ENCODE measurements around the gene NUDT7. TPM values are rescaled to one million over a fixed set of nuclear protein-coding genes. Genes with fewer than 3 reads are reported as not detected.

NUDT7 gene
- total RNA-seq, 1 donor from 2014 or later = 4.7 TPM

DNA sequence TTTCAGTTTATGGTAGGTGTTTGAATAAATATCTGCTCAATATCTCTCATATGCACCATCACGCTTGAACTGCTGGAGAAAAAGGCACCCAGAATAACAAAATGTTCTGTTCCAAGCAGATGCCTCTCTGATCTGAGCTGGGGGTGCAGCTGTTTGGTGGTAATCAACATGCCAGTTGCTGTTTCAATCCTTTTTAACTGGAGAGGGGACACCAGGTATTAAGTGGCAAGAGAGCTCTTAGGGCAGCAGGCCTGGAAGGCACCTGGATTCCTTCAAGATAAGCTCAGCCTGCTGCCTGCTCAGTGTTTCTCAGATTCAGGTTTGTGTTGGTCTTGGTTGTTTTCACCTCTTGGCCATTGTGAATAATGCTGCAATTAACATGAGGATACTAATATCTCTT is 38.9 kb downstream of the NUDT7 start:
- Mint-ChIP-seq H3K36me3 (ENCODE audit: low read depth) (no peaks in the 10 kb centered on the region), H3K4me1 (peaks cover 6% of the 10 kb centered on the region), H3K4me3 (no peak overlapping the region), H3K9me3 (peaks cover 8% of the 10 kb centered on the region), H3K27me3 (ENCODE audit: low read depth) (no peaks in the 10 kb centered on the region), H3K27ac (ENCODE audit: unreplicated experiment) (no peak overlapping the region)
- no peak for DNase-seq (ENCODE audit: low read depth, low spot score)
- TF ChIP-seq, protein P1, sequence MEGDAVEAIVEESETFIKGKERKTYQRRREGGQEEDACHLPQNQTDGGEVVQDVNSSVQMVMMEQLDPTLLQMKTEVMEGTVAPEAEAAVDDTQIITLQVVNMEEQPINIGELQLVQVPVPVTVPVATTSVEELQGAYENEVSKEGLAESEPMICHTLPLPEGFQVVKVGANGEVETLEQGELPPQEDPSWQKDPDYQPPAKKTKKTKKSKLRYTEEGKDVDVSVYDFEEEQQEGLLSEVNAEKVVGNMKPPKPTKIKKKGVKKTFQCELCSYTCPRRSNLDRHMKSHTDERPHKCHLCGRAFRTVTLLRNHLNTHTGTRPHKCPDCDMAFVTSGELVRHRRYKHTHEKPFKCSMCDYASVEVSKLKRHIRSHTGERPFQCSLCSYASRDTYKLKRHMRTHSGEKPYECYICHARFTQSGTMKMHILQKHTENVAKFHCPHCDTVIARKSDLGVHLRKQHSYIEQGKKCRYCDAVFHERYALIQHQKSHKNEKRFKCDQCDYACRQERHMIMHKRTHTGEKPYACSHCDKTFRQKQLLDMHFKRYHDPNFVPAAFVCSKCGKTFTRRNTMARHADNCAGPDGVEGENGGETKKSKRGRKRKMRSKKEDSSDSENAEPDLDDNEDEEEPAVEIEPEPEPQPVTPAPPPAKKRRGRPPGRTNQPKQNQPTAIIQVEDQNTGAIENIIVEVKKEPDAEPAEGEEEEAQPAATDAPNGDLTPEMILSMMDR (conservative IDR thresholded peaks at IDR 0.05) = no peak

DNA sequence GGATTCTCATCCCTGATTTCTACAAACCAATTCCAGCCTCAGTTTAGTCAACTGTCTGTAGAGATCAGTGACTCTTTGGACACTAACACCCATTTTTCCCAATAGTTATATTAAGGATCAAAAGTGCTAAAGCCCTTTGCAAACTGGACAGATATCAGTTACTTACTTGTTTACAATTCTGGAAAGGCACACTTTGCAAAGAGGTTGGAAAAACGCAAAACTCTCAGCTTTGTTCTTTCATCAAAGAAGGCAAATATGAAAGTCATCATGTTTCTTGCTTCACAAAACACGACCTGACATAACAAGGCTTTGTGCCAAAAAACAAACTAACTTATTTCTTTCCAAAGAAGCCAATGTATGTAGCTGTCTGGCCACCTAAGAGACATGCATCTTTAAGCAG is 39.9 kb downstream of the NUDT7 start:
- Mint-ChIP-seq H3K27ac (ENCODE audit: unreplicated experiment) (no peak overlapping the region), H3K4me3 (no peak overlapping the region), H3K36me3 (ENCODE audit: low read depth) (no peaks in the 10 kb centered on the region), H3K9me3 (peaks cover 8% of the 10 kb centered on the region), H3K4me1 (peaks cover 6% of the 10 kb centered on the region), H3K27me3 (ENCODE audit: low read depth) (no peaks in the 10 kb centered on the region)
- TF ChIP-seq, protein P1 (conservative IDR thresholded peaks at IDR 0.05) = no peak
- no peak for DNase-seq (ENCODE audit: low read depth, low spot score)

DNA sequence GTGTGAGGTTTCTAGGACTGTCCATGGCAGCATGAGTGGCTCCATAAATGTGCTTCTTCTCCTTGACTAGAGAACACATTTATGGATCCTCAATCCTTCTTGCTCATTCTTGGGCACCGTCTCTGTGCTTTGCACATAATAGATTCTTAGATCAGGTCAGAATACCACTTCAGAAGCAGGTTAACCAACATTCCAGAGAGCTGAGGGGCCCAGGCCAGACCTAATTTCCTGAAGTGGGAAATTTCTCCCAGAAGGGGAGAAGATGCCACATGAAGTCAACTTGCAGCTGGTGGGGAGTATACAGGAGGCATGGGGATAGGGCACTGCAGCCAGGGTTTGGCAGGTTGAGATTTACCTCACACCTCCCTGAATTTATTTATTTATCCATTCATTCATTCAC is 41.7 kb downstream of the NUDT7 start:
- Mint-ChIP-seq H3K4me1 (peaks cover 6% of the 10 kb centered on the region), H3K4me3 (no peak overlapping the region), H3K9me3 (peaks cover 5% of the 10 kb centered on the region), H3K27me3 (ENCODE audit: low read depth) (no peaks in the 10 kb centered on the region), H3K36me3 (ENCODE audit: low read depth) (no peaks in the 10 kb centered on the region), H3K27ac (ENCODE audit: unreplicated experiment) (no peak overlapping the region)
- DNase-seq (ENCODE audit: low read depth, low spot score) = no peak
- TF ChIP-seq, protein P1 (conservative IDR thresholded peaks at IDR 0.05) = no peak

DNA sequence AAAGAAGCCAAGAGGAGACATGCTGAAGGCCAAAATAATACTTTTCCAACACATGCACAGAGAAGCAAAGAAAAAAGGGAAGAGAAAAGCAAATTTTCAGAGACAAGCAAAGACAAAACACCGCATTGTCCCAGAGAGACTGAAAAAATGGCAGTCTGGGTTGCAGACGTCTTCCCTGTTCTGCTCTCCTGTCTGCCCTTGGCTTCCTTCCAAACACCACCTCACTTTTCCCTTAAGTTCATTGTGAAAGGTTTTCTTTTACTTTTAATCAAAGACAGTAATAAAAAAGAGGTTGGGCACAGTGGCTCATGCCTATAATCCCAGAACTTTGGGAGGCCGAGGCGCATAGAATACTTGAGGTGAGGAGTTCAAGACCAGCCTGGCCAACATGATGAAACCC is 44.9 kb downstream of the NUDT7 start:
- no peaks in the 10 kb centered on the region for H3K36me3 Mint-ChIP-seq (ENCODE audit: low read depth)
- H3K9me3 Mint-ChIP-seq = peaks cover 5% of the 10 kb centered on the region
- TF ChIP-seq, protein P1 (conservative IDR thresholded peaks at IDR 0.05) = no peak
- no peak overlapping the region for H3K4me3 Mint-ChIP-seq
- H3K27me3 Mint-ChIP-seq (ENCODE audit: low read depth) = peaks cover 3% of the 10 kb centered on the region
- no peaks in the 10 kb centered on the region for H3K4me1 Mint-ChIP-seq
- no peak for DNase-seq (ENCODE audit: low read depth, low spot score)
- H3K27ac Mint-ChIP-seq (ENCODE audit: unreplicated experiment) = no peak overlapping the region

DNA sequence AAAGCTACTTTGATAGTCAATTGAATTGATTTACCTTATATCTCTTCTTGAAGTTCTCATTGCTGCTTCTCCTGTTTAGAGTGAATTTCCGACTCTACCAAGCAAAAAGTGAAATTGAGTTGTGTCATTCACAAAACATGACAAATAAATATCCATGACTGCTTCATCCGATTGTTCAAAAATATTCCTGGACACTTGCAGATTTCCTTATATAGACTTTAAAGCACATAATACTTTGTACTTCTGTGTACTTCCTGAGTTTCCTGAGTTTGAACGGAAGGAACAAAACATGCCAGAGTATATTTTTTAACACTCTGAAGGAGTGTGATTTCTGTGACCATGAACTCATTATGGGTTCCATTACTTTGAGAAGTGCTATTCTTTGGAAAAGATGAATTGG is 45.5 kb downstream of the NUDT7 start:
- no peak for DNase-seq (ENCODE audit: low read depth, low spot score)
- Mint-ChIP-seq H3K27me3 (ENCODE audit: low read depth) (peaks cover 3% of the 10 kb centered on the region), H3K4me3 (no peak overlapping the region), H3K27ac (ENCODE audit: unreplicated experiment) (no peak overlapping the region), H3K4me1 (no peaks in the 10 kb centered on the region), H3K36me3 (ENCODE audit: low read depth) (no peaks in the 10 kb centered on the region), H3K9me3 (peaks cover 3% of the 10 kb centered on the region)
- TF ChIP-seq, protein P1 (conservative IDR thresholded peaks at IDR 0.05) = no peak

All from neural crest cell (in vitro differentiated cells).